Parathyroid adenoma (tissue), 2 donors: Measurements from ENCODE around the gene PLCXD3.

Experiments used
- H2AFZ ChIP-seq: fragments of 300-600 bp; sonication (generic); one replicate; pipeline ENCODE4 v1.7.0; 2017; ENCODE audit warnings: antibody characterized with exemption, mild to moderate bottlenecking
- H3K27ac ChIP-seq: fragments of 300-600 bp; sonication (generic); one replicate; pipeline ENCODE4 v1.7.0; 2017
- H3K27me3 ChIP-seq: fragments of 300-600 bp; sonication (generic); one replicate; pipeline ENCODE4 v1.7.0; 2017; ENCODE audit warnings: low read length; ENCODE audit not compliant: control insufficient read depth, insufficient read depth
- H3K36me3 ChIP-seq: fragments of 300-600 bp; sonication (generic); one replicate; pipeline ENCODE4 v1.7.0; 2017; ENCODE audit warnings: low read length; ENCODE audit not compliant: control insufficient read depth, insufficient read depth
- H3K4me1 ChIP-seq: fragments of 300-600 bp; sonication (generic); one replicate; pipeline ENCODE4 v1.7.0; 2017; ENCODE audit warnings: control low read depth
- H3K4me2 ChIP-seq: fragments of 300-600 bp; sonication (generic); one replicate; pipeline ENCODE4 v1.7.0; 2017; ENCODE audit warnings: low read length
- H3K4me3 ChIP-seq: fragments of 300-600 bp; sonication (generic); one replicate; pipeline ENCODE4 v1.7.0; 2017; ENCODE audit warnings: low read depth, low read length
- H3K79me2 ChIP-seq: fragments of 300-600 bp; sonication (generic); one replicate; pipeline ENCODE4 v1.7.0; 2017; ENCODE audit warnings: control low read depth
- H3K9ac ChIP-seq: fragments of 300-600 bp; sonication (generic); one replicate; pipeline ENCODE4 v1.7.0; 2017; ENCODE audit warnings: mild to moderate bottlenecking
- H3K9me3 ChIP-seq: fragments of 300-600 bp; sonication (generic); one replicate; pipeline ENCODE4 v1.7.0; 2017; ENCODE audit warnings: low read length; ENCODE audit not compliant: control insufficient read depth
- TF ChIP-seq, protein P1 (sequence below): fragments of 300-600 bp; sonication (generic); IDR thresholded peaks from one replicate; pipeline ENCODE4 v1.7.0; 2017; ENCODE audit warnings: antibody characterized with exemption, mild to moderate bottlenecking
- donor health status: primary hyperparathyroidism.

PLCXD3 gene

DNA sequence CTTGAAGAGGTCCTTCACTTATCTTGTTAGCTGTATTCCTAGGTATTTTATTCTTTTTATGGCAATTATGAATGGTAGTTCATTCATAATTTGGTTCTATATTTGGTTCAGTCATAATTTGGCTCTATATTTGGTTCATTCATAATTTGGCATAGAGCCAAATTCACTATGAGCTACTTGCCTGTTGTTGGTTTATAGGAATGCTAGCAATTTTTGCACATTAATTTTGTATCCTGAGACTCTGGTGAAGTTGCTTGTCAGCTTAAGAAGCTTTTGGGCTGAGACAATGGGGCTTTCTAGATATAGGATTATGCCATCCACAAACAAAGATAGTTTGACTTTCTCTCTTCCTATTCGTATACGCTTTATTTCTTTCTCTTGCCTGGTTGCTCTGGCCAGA, 142.2 kb downstream of the PLCXD3 start:
- H3K27me3 ChIP-seq, result no peaks in the 10 kb centered on the region
- H2AFZ ChIP-seq, result no peak overlapping the region
- H3K4me2 ChIP-seq, result no peak overlapping the region
- no peaks in the 10 kb centered on the region for H3K36me3 ChIP-seq
- H3K4me3 ChIP-seq, result no peak overlapping the region
- H3K9ac ChIP-seq, result no peak overlapping the region
- H3K79me2 ChIP-seq, result no peaks in the 10 kb centered on the region
- H3K4me1 ChIP-seq, result no peaks in the 10 kb centered on the region
- H3K9me3 ChIP-seq, result no peaks in the 10 kb centered on the region
- H3K27ac ChIP-seq, result no peak overlapping the region
- TF ChIP-seq, protein P1, sequence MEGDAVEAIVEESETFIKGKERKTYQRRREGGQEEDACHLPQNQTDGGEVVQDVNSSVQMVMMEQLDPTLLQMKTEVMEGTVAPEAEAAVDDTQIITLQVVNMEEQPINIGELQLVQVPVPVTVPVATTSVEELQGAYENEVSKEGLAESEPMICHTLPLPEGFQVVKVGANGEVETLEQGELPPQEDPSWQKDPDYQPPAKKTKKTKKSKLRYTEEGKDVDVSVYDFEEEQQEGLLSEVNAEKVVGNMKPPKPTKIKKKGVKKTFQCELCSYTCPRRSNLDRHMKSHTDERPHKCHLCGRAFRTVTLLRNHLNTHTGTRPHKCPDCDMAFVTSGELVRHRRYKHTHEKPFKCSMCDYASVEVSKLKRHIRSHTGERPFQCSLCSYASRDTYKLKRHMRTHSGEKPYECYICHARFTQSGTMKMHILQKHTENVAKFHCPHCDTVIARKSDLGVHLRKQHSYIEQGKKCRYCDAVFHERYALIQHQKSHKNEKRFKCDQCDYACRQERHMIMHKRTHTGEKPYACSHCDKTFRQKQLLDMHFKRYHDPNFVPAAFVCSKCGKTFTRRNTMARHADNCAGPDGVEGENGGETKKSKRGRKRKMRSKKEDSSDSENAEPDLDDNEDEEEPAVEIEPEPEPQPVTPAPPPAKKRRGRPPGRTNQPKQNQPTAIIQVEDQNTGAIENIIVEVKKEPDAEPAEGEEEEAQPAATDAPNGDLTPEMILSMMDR, result no peak

DNA sequence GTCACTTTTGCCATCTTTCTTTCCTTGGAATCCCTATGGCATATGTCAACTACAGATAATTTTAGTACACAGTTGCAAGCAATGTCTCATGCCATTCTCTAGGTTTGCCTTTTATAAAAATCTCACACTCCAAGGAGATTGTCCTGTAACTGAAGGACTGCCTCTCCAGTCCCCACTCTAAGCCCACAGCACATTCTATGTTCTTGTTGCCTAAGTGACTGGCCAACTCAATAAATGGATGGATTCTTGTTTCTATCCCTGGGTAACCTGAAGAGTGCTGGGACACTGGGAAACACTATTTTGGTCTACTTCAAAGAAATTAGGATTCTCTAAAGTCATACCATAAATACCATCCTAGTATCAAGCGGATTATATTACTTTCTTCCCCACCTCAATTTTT, 145.0 kb downstream of the PLCXD3 start:
- no peak overlapping the region for H2AFZ ChIP-seq
- H3K4me1 ChIP-seq, result no peaks in the 10 kb centered on the region
- no peaks in the 10 kb centered on the region for H3K79me2 ChIP-seq
- H3K4me3 ChIP-seq, result no peak overlapping the region
- no peaks in the 10 kb centered on the region for H3K27me3 ChIP-seq
- H3K36me3 ChIP-seq, result no peaks in the 10 kb centered on the region
- H3K9ac ChIP-seq, result no peak overlapping the region
- no peak overlapping the region for H3K27ac ChIP-seq
- TF ChIP-seq, protein P1, result no peak
- H3K9me3 ChIP-seq, result no peaks in the 10 kb centered on the region
- no peak overlapping the region for H3K4me2 ChIP-seq

DNA sequence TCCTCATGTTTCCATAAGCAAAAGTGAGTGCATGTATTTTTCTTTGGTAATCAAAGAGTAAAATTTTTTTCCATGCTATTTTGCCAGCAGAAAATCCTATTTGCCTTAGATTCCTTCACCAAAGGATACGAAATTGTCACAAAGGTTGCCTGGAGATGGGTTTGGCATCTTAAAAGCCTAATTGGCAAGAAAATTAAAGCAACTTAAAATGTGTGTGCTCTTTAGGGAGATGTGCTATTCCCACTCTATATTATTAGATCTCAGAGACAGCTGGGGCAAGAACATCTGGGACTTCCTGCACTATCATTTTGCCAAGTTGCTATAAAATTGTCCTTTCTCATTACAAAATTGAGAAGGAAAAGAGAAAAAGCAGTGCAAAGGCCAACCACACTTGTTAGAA, 146.1 kb downstream of the PLCXD3 start:
- Histone ChIP-seq H3K4me2 (no peak overlapping the region), H3K9me3 (no peaks in the 10 kb centered on the region), H3K36me3 (no peaks in the 10 kb centered on the region), H3K79me2 (no peaks in the 10 kb centered on the region), H3K4me3 (no peak overlapping the region), H3K27ac (no peak overlapping the region), H3K4me1 (no peaks in the 10 kb centered on the region), H3K27me3 (no peaks in the 10 kb centered on the region), H3K9ac (no peak overlapping the region), H2AFZ (no peak overlapping the region)
- TF ChIP-seq, protein P1, result no peak

DNA sequence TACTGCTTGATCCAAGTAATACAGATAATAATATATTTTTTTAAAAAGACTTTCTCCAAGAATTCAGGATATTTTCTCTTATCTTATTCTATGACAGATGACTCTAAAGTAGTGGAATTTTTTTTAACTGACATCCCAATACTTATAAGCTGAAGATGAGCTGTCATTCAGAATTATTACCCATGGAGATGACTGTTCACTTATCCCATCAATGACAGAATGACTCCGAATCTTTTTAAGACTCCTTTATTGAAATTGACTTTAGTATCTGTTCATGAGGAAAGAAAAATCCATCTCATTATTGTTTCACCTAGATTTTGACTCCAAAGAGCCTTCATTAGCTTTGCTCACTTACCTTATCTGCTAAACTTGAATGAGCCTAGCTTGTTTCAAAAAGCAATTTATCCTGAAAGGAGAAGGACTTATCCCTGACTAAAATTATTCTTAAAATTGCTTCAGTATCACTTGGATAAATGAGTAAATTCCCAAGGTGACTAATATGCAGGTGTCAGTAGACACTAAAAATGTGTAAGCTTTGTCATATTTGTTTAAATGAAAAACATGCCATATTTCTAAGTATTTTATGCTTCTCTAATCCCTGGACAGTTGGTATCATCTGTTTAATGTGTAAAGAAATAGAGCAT, 146.9 kb downstream of the PLCXD3 start:
- no peak overlapping the region for H3K4me2 ChIP-seq
- no peaks in the 10 kb centered on the region for H3K79me2 ChIP-seq
- H3K4me1 ChIP-seq, result no peaks in the 10 kb centered on the region
- H3K4me3 ChIP-seq, result no peak overlapping the region
- H3K27ac ChIP-seq, result no peak overlapping the region
- H2AFZ ChIP-seq, result no peak overlapping the region
- H3K27me3 ChIP-seq, result no peaks in the 10 kb centered on the region
- no peaks in the 10 kb centered on the region for H3K9me3 ChIP-seq
- TF ChIP-seq, protein P1, result no peak
- no peak overlapping the region for H3K9ac ChIP-seq
- H3K36me3 ChIP-seq, result no peaks in the 10 kb centered on the region

DNA sequence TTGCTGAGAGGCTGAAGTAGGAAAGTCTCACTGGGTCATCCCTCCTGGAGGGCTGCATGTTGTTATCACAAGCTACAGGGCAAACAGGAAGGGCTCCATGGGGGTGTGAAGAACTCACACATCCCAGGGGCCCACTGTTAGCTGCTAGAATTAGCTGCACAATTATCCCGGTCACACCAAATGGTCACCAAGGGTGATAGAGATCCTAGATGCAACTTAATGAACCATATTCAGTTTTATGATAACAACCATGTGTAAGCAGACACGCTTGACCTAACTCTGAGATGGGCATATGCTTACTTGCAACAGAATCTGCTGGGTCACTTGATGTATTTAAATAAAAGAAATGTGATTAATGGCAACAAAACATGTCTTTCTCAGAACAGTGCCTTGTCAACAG, 153.6 kb downstream of the PLCXD3 start:
- no peak overlapping the region for H3K4me2 ChIP-seq
- no peak overlapping the region for H3K4me3 ChIP-seq
- TF ChIP-seq, protein P1, result no peak
- H3K9me3 ChIP-seq, result no peaks in the 10 kb centered on the region
- H3K9ac ChIP-seq, result no peak overlapping the region
- no peak overlapping the region for H2AFZ ChIP-seq
- no peaks in the 10 kb centered on the region for H3K36me3 ChIP-seq
- no peaks in the 10 kb centered on the region for H3K79me2 ChIP-seq
- H3K4me1 ChIP-seq, result no peaks in the 10 kb centered on the region
- no peak overlapping the region for H3K27ac ChIP-seq
- H3K27me3 ChIP-seq, result no peaks in the 10 kb centered on the region
